GM12873 (cell line): Measurements from ENCODE around the gene FOLR2.

Experiments
- TF ChIP-seq, protein P1 (sequence below): IDR thresholded peaks from 2 replicates; pipeline ENCODE4 v1.5.1; 2012; ENCODE audit warnings: low read depth, mild to moderate bottlenecking, moderate library complexity, low read length, control low read depth; ENCODE audit not compliant: insufficient read depth; ENCODE audit errors: missing control alignments

Gene FOLR2

DNA sequence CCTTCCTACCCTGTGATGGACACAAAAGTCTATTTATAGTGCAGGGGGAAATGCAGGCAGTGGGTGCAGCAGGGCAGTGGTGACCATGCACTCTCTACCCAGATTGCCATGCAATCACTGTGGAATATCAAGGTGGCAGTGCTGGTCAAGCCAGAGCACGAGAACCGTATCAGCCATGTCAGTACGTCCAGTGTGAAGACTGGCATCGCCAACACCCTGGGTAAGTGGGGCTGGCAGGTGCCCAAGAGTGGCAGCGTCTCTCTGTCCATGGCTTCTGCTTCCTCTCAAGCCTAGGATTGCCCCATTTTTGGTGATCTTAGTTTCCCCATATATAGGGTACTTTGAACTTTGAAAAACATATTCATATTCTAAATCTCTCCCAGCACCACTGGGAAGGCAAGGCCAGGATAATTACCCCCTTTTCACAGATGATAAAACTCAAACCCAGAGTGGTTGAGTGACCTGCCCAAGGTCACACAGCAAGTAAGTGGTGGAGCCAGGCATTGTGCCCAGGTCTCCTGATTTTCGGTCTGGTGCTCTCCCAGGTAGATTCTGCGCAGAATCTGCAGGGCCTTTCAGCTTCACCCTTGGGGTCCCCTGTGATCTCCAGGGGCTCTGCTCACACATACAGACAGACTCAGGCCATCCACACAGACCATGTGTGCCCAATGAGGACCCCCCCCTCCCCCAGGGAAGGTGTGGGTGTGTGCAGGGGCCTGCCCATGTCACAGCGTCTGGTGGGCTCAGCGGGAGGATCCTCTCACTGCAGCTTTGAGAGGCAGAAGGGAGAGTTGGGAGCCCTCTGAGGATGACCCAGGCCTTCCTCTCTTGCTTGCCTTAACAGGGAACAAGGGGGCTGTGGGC is 15.0 kb downstream of the FOLR2 start:
- TF ChIP-seq, protein P1, sequence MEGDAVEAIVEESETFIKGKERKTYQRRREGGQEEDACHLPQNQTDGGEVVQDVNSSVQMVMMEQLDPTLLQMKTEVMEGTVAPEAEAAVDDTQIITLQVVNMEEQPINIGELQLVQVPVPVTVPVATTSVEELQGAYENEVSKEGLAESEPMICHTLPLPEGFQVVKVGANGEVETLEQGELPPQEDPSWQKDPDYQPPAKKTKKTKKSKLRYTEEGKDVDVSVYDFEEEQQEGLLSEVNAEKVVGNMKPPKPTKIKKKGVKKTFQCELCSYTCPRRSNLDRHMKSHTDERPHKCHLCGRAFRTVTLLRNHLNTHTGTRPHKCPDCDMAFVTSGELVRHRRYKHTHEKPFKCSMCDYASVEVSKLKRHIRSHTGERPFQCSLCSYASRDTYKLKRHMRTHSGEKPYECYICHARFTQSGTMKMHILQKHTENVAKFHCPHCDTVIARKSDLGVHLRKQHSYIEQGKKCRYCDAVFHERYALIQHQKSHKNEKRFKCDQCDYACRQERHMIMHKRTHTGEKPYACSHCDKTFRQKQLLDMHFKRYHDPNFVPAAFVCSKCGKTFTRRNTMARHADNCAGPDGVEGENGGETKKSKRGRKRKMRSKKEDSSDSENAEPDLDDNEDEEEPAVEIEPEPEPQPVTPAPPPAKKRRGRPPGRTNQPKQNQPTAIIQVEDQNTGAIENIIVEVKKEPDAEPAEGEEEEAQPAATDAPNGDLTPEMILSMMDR: no peak

DNA sequence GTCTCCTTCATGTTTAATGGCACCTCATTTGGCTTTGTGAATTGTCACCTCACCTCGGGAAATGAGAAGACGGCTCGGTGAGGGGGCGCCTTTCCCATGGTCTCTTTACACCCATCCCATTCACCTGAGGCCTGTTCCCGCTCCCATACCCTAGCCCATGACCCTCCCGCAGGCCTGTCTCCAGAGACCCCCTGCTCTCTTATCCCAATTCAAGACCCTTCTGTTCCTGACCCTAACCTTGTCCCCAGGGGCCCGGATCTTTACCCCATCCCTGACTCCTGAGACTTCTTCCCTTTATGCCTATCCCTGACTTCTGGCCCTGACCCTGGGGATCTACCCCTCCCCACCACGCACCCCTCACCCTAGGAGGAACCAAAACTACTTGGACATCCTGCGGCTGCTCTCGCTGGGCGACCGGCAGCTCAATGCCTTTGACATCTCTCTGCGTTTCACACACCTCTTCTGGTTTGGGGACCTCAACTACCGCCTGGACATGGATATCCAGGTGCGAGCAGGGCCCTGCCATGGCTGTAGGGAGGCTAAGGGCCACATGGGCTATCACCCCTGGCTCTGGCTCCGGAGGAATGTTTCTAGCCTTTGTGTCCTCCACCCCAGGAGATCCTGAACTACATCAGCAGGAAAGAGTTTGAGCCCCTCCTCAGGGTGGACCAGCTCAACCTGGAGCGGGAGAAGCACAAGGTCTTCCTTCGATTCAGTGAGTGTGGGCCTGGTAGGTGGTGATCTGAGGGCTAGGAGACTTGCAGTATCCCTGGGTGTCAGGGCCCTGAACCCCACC is 15.9 kb downstream of the FOLR2 start:
- TF ChIP-seq, protein P1: no peak

DNA sequence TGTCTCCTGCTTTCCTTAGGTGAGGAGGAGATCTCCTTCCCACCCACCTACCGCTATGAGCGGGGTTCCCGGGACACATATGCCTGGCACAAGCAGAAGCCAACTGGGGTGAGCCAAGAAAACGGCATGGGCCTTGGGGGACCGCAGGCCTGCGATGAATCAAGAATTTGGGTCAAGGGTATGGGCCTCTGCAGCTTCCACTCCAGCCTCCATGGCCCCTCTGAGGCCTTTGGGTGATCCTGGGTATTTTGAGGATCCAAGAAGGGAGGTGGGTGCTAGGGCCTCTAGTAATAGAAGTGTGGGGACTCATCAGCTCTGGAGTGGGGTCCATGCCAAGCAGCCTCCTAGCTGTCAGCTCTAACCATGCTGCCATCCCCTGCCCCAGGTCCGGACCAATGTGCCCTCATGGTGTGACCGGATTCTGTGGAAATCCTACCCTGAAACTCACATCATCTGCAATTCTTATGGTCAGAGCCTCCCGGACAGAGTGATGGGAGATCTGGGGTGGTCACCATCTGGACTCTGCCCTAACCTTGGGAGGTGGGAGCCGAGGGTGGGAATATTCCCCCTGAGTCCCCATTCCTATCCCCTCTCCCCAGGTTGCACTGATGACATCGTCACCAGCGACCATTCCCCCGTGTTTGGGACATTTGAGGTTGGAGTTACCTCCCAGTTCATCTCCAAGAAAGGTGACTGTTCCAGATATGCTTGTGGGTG is 16.6 kb downstream of the FOLR2 start:
- TF ChIP-seq, protein P1: no peak

DNA sequence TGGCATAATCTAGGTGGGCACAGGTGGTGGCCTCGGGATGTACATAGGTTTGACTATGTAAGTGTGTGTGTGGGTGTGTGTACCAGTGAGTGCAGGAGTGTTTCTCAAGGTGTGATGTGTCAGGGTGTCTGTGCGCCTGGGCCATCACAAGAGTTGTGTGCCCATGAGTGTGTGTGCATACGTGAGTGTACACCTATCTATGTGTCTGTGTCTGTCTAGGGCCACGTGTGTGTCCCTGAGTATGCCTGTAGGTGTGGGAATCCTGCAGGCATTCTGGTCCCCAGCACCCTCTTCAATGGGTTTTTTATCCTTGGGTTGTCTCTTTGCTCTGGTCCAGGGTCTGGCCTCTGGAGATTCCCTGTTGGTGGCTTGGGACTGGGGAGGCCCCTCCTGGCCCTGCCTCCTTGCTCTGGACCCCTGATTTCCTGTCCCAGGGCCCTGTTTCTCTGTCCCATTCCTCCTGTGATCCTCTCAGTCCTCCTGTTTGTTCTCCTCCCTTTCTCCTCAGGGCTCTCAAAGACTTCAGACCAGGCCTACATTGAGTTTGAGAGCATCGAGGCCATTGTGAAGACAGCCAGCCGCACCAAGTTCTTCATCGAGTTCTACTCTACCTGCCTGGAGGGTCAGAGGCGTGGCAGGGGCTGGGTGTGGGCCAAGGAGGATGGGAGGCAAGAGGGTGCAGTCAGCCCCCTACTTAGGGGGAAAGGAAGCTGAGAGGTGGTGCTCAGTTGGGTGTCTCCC is 17.3 kb downstream of the FOLR2 start:
- TF ChIP-seq, protein P1: no peak

DNA sequence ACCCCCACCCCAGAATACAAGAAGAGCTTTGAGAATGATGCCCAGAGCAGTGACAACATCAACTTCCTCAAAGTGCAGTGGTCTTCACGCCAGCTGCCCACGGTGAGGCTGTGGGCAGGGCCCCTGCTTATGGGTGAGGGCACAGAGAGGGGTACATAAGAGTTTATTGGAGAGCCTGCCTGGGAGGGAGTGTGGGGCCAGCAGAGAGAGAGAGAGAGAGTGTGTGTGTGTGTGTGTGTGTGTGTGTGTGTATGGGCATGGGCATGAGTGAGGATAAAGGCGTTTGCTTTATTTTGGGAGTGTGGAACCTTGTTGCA is 17.9 kb downstream of the FOLR2 start:
- TF ChIP-seq, protein P1: no peak

DNA sequence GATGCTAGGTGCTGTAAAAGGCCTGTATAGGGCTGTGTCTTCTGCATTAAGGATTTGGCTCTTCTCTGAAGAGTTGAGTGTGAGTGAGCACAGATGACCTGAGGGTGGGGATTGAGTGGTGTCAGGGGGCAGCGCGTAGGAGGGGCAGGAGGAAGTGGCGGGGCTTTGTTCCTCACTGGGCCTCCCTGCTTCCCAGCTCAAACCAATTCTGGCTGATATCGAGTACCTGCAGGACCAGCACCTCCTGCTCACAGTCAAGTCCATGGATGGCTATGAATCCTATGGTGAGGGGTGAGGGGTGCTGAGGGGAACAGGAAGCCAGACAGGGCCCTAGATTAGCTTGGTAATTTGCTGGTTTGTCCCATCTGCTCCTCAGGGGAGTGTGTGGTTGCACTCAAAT is 18.3 kb downstream of the FOLR2 start:
- TF ChIP-seq, protein P1: no peak
